Measurements from ENCODE around the gene PLSCR3.

PLSCR3 gene

GRCh38 chr17:7383742-7384488 is 10.4 kb downstream of the PLSCR3 start (continued):
- no peak for TF ChIP-seq POU6F1 (CRISPR knock-in tag; IDR thresholded peaks at IDR 0.05; ENCODE audit: borderline replicate concordance, low read depth)
- TF ChIP-seq ZNF565 (CRISPR knock-in tag; conservative IDR thresholded peaks at IDR 0.05; ENCODE audit: low read depth), result no peak
- TF ChIP-seq CSDC2 (CRISPR knock-in tag; IDR thresholded peaks at IDR 0.05), result no peak
- TF ChIP-seq PATZ1 (CRISPR knock-in tag; IDR thresholded peaks at IDR 0.05; ENCODE audit: borderline replicate concordance), result no peak
- no peak for TF ChIP-seq ZC3H10 (CRISPR knock-in tag; IDR thresholded peaks at IDR 0.05)
- TF ChIP-seq OSR1 (CRISPR knock-in tag; IDR thresholded peaks at IDR 0.05), result no peak

- peak; percentile 4 for ATAC-seq
- TF ChIP-seq CSRNP3 (CRISPR knock-in tag; IDR thresholded peaks at IDR 0.05) (no peak), ZFP30 (CRISPR knock-in tag; IDR thresholded peaks at IDR 0.05) (no peak), ZNF70 (CRISPR knock-in tag; IDR thresholded peaks at IDR 0.05) (no peak), ZNF565 (CRISPR knock-in tag; conservative IDR thresholded peaks at IDR 0.05; ENCODE audit: low read depth) (no peak), CREB5 (CRISPR knock-in tag; IDR thresholded peaks at IDR 0.05; ENCODE audit: low read depth) (no peak), ISL1 (CRISPR knock-in tag; IDR thresholded peaks at IDR 0.05) (no peak)
Measured at GRCh38 chr17:7383371-7383741, 11.0 kb downstream of the PLSCR3 start.

GRCh38 chr17:7382901-7383300 is 11.4 kb downstream of the PLSCR3 start:
- peak; percentile 2; the same call in 1 of the 3 replicates for ATAC-seq

More at GRCh38 chr17:7382901-7383300, 11.4 kb downstream of the PLSCR3 start:
- TF ChIP-seq ZC3H10 (CRISPR knock-in tag; IDR thresholded peaks at IDR 0.05), result no peak
- TF ChIP-seq ZNF565 (CRISPR knock-in tag; conservative IDR thresholded peaks at IDR 0.05; ENCODE audit: low read depth), result no peak
- no peak for TF ChIP-seq TCF4 (CRISPR knock-in tag; IDR thresholded peaks at IDR 0.05; ENCODE audit: borderline replicate concordance)
- TF ChIP-seq PATZ1 (CRISPR knock-in tag; IDR thresholded peaks at IDR 0.05; ENCODE audit: borderline replicate concordance), result no peak
- TF ChIP-seq ZFP3 (CRISPR knock-in tag; IDR thresholded peaks at IDR 0.05), result no peak
- no peak for TF ChIP-seq TSHZ2 (CRISPR knock-in tag; IDR thresholded peaks at IDR 0.05)
- TF ChIP-seq ESRRG (CRISPR knock-in tag; IDR thresholded peaks at IDR 0.05), result no peak
- TF ChIP-seq ZNF70 (CRISPR knock-in tag; IDR thresholded peaks at IDR 0.05), result no peak
- TF ChIP-seq ARNTL (CRISPR knock-in tag; IDR thresholded peaks at IDR 0.05; ENCODE audit: borderline replicate concordance, low read depth), result no peak
- no peak for TF ChIP-seq OSR1 (CRISPR knock-in tag; IDR thresholded peaks at IDR 0.05)
- no peak for TF ChIP-seq SNAI2 (CRISPR knock-in tag; IDR thresholded peaks at IDR 0.05)
- TF ChIP-seq PPARA (CRISPR knock-in tag; IDR thresholded peaks at IDR 0.05; ENCODE audit: borderline replicate concordance), result no peak
- no peak for TF ChIP-seq CSRNP3 (CRISPR knock-in tag; IDR thresholded peaks at IDR 0.05)
- TF ChIP-seq ZNF8 (CRISPR knock-in tag; IDR thresholded peaks at IDR 0.05), result no peak
- TF ChIP-seq POU6F1 (CRISPR knock-in tag; IDR thresholded peaks at IDR 0.05; ENCODE audit: borderline replicate concordance, low read depth), result no peak
